Hematopoietic multipotent progenitor cell treated with erythropoietin and hydrocortisone succinate and interleukin-3 and kit ligand, for 17 days (in vitro differentiated cells): ENCODE results near the gene HBG2.

Experiments used
- DNase-seq: peaks from one replicate; pipeline ENCODE4 v3.0.0-alpha.2; 2015; ENCODE audit warnings: low spot score

Gene HBG2

GRCh38 chr11:5229796-5230195, 24.8 kb downstream of the HBG2 start:
- DNase-seq, result peak; percentile 70

- DNase-seq, result peak; percentile 75
Measured at GRCh38 chr11:5229356-5229755, 25.2 kb downstream of the HBG2 start.

DNA sequence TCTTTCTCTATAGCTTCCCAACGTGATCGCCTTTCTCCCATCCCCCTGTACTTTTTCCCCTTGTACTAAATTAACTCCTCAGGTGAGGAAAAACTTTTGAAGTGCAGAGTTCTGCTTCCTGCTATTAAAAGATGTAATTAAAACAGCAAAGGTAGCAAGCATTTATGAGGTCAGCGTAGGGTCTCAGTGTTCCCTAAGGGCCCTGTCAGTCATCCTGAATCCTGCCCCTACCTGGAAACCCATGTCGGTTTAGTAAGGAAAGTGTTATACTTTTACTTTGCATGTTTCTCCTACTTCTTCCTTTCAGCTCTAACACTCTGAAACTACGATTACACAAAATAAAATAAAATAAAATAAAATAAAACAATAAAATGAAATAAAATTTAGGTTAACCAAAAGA, 26.5 kb downstream of the HBG2 start:
- peak; percentile 71 for DNase-seq

- DNase-seq, result peak; percentile 81
Measured at GRCh38 chr11:5227681-5228080, 26.9 kb downstream of the HBG2 start.

GRCh38 chr11:5226732-5227310, 27.8 kb downstream of the HBG2 start, which contains the start of gene HBB:
Gene HBB (minus strand): TSS chr11:5227071. CDS start chr11:5227021, 50 bp downstream.
- DNase-seq, result peak; percentile 97

- DNase-seq, result peak; percentile 88
Measured at GRCh38 chr11:5225480-5225871, 29.1 kb downstream of the HBG2 start.

- DNase-seq, result peak; percentile 90
Measured at GRCh38 chr11:5224538-5225479, 29.8 kb downstream of the HBG2 start.

DNA sequence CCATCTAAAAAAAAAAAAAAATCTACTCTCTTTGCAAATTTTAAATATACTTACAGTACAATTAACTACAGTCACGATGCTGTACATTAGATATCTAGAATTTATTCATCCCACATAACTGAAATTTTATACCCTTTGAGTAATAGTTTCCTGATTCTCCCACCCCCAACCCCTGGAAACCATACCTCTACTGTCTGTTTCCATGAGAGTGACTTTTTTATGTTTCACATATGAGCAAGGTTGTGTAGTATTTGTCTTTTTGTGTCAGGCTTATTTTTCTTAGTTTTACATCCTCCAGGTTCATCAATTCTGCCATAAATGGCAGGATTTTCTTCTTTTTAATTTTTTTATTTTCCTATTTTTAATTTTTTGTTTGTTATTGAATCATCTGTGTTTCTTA, 30.9 kb downstream of the HBG2 start:
- DNase-seq, result peak; percentile 83

- peak; percentile 67 for DNase-seq
Measured at GRCh38 chr11:5223146-5223545, 31.4 kb downstream of the HBG2 start.

DNA sequence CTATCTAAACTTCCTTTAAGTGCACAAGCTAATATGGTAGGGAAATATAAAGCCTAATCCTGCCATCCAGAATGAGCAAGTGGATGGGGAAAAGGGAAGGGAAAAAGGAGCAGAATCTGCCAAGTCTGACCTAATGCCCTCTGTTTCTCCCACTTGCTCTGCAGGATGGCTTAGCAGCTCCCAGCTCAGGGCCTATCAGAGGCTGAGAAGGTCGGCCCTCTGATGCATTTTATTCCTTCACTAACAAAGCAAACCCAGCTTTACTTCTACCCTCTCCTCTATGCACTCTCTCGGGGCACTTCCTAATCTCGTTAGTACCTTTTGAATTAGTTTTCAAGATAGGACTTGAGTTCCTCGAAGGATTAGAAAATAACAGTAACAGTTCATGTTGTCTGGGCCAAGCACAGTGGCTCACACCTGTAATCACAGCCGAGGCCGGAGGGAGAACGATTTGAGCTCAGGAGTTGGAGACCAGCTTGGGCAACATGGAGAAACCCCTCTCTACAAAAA, 44.1 kb downstream of the HBG2 start:
- DNase-seq, result no peak

- peak; percentile 92 for DNase-seq
Measured at GRCh38 chr11:5204787-5205186, 49.8 kb downstream of the HBG2 start.

GRCh38 chr11:5203366-5203765, 51.2 kb downstream of the HBG2 start:
- no peak for DNase-seq
